HepG2 (cell line): ENCODE measurements around the gene HECTD4. TPM values are rescaled to one million over a fixed set of nuclear protein-coding genes. Genes with fewer than 3 reads are reported as not detected.

Source experiments
- CBX5 ChIP-seq: sonication (generic); formaldehyde crosslinking; IDR thresholded peaks from 2 replicates; pipeline ENCODE4 v1.4.0; 2020; ENCODE audit warnings: missing genetic modification reagents, borderline replicate concordance
- CEBPZ ChIP-seq: IDR thresholded peaks from 2 replicates; pipeline ENCODE4 v1.6.1; 2012; ENCODE audit warnings: low read length, improper control_type of control experiment
- EHMT2 ChIP-seq: fragments of 200-600 bp; sonication (generic); IDR thresholded peaks from 2 replicates; pipeline ENCODE4 v1.7.0; 2017; ENCODE audit warnings: antibody characterized with exemption, low read depth, low read length, borderline replicate concordance
- FOSL2 ChIP-seq: sonication (generic); formaldehyde crosslinking; IDR thresholded peaks from 2 replicates; pipeline ENCODE4 v1.4.0; 2020; ENCODE audit warnings: missing genetic modification reagents
- HDAC2 ChIP-seq: sonication (generic); formaldehyde crosslinking; IDR thresholded peaks from 2 replicates; pipeline ENCODE4 v1.4.0; 2020; ENCODE audit warnings: missing genetic modification reagents
- NR2C2 ChIP-seq: sonication (generic); formaldehyde crosslinking; IDR thresholded peaks from 2 replicates; pipeline ENCODE4 v1.4.0; 2020; ENCODE audit warnings: missing genetic modification reagents, mild to moderate bottlenecking, moderate library complexity, borderline replicate concordance
- PAX8 ChIP-seq: sonication (generic); formaldehyde crosslinking; IDR thresholded peaks from 2 replicates; pipeline ENCODE4 v1.8.0; 2022; ENCODE audit warnings: mild to moderate bottlenecking, missing genetic modification reagents, borderline replicate concordance
- RFX3 ChIP-seq: IDR thresholded peaks from 2 replicates; pipeline ENCODE4 v1.6.1; 2016; ENCODE audit warnings: missing biosample characterization, missing genetic modification reagents
- SRSF1 ChIP-seq: fragments of 200-400 bp; formaldehyde crosslinking; optimal IDR thresholded peaks from 2 replicates; pipeline ENCODE3; 2017; ENCODE audit warnings: mild to moderate bottlenecking, low read depth, low read length, moderate library complexity
- STAG1 ChIP-seq: sonication (generic); formaldehyde crosslinking; IDR thresholded peaks from 2 replicates; pipeline ENCODE4 v1.4.0; 2020; ENCODE audit warnings: missing genetic modification reagents
- STAT5B ChIP-seq: sonication (generic); formaldehyde crosslinking; IDR thresholded peaks from 2 replicates; pipeline ENCODE4 v1.4.0; 2020; ENCODE audit warnings: missing genetic modification reagents
- ZFP90 ChIP-seq: sonication (generic); formaldehyde crosslinking; IDR thresholded peaks from 2 replicates; pipeline ENCODE4 v1.8.0; 2022; ENCODE audit warnings: missing genetic modification reagents, mild to moderate bottlenecking, inconsistent platforms, borderline replicate concordance
- ZFX ChIP-seq: sonication (generic); formaldehyde crosslinking; IDR thresholded peaks from 2 replicates; pipeline ENCODE4 v1.4.0; 2020; ENCODE audit warnings: mild to moderate bottlenecking, low read depth, missing genetic modification reagents, moderate library complexity
- ZFYVE20 ChIP-seq: sonication (generic); formaldehyde crosslinking; IDR thresholded peaks from 2 replicates; pipeline ENCODE4 v1.8.0; 2023; ENCODE audit warnings: low read depth, mild to moderate bottlenecking, moderate library complexity, missing genetic modification reagents, borderline replicate concordance
- ZNF20 ChIP-seq: sonication (generic); formaldehyde crosslinking; IDR thresholded peaks from 2 replicates; pipeline ENCODE4 v1.4.0; 2020; ENCODE audit warnings: mild to moderate bottlenecking, moderate library complexity, missing genetic modification reagents
- ZNF510 ChIP-seq: sonication (generic); formaldehyde crosslinking; IDR thresholded peaks from 2 replicates; pipeline ENCODE4 v1.4.0; 2020; ENCODE audit warnings: low read depth, mild to moderate bottlenecking, missing genetic modification reagents
- ZNF776 ChIP-seq: sonication (generic); formaldehyde crosslinking; IDR thresholded peaks from 2 replicates; pipeline ENCODE4 v1.4.0; 2020; ENCODE audit warnings: mild to moderate bottlenecking, missing genetic modification reagents
- ZNF850 ChIP-seq: sonication (generic); formaldehyde crosslinking; conservative IDR thresholded peaks from 2 replicates; pipeline ENCODE4 v1.9.0; 2021; ENCODE audit warnings: mild to moderate bottlenecking, missing genetic modification reagents
- polyA plus RNA-seq, 8 experiments: library from polyadenylated mRNA; depleted of rRNA in 3 of 8; stranded (reverse) in 7 of 8; unstranded in 1 of 8; fragments of >200 nt; fragmentation: Illumina TruSeq in 4 of 8; extraction: Trizol in 4 of 8; gene quantifications; 2 replicates each; pipeline versions ENCODE4 v1.2.1 to v1.2.3, GENCODE V29; 2011 to 2016; ENCODE audit warnings: low read depth in 4 of 8, missing spikeins in 1 of 8, mixed read lengths in 1 of 8; ENCODE audit not compliant: insufficient read depth in 1 of 8
- total RNA-seq, 5 experiments: library from RNA; depleted of rRNA; stranded (reverse); fragments of >200 nt; fragmentation: Illumina TruSeq; extraction: Trizol; gene quantifications; 2 replicates each; pipeline ENCODE4 v1.2.3, GENCODE V29; 2016; ENCODE audit warnings: low read depth in 1 of 5
- TF ChIP-seq, protein P1 (sequence below): sonication (generic); formaldehyde crosslinking; IDR thresholded peaks from 2 replicates; pipeline ENCODE4 v1.4.0; 2020; ENCODE audit warnings: mild to moderate bottlenecking, missing genetic modification reagents
- TF ChIP-seq, protein P2 (sequence below): sonication (generic); formaldehyde crosslinking; IDR thresholded peaks from 2 replicates; pipeline ENCODE4 v1.4.0; 2020; ENCODE audit warnings: mild to moderate bottlenecking, missing genetic modification reagents

Gene HECTD4
- total and polyA plus RNA-seq, 2 of the 13 experiments (the other 11 are each of a cell fraction or from before 2014, with no cell fraction given), result 9.0 to 11.4 TPM

- TF ChIP-seq CEBPZ (no peak), NR2C2 (CRISPR knock-in tag) (peak; percentile 49; the same call in 1 of the 2 replicates), STAT5B (CRISPR knock-in tag) (no peak), EHMT2 (no peak), ZNF510 (CRISPR knock-in tag) (0 out of 2 replicates have a peak, but pooled peaks have one; percentile 64), ZNF850 (CRISPR knock-in tag) (no peak), ZFYVE20 (CRISPR knock-in tag) (no peak), RFX3 (CRISPR knock-in tag) (no peak), ZFP90 (CRISPR knock-in tag) (peak; percentile 83), PAX8 (CRISPR knock-in tag) (peak; percentile 69; the same call in 1 of the 2 replicates), HDAC2 (no peak), ZNF776 (peak; percentile 72), STAG1 (no peak), SRSF1 (peak; percentile 77), CBX5 (no peak), FOSL2 (CRISPR knock-in tag) (no peak; the same call in 1 of the 2 replicates), ZFX (CRISPR knock-in tag) (peak; percentile 97), ZNF20 (no peak)
- TF ChIP-seq, protein P1, sequence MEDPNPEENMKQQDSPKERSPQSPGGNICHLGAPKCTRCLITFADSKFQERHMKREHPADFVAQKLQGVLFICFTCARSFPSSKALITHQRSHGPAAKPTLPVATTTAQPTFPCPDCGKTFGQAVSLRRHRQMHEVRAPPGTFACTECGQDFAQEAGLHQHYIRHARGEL (CRISPR knock-in tag), result no peak
- TF ChIP-seq, protein P2, sequence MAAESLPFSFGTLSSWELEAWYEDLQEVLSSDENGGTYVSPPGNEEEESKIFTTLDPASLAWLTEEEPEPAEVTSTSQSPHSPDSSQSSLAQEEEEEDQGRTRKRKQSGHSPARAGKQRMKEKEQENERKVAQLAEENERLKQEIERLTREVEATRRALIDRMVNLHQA (CRISPR knock-in tag), result no peak
Measured at GRCh38 chr12:112125250-112125999, 256.8 kb downstream of the HECTD4 start, which contains the start of gene TRAFD1 (continued).
